GM21825 (cell line): Measurements from ENCODE around the gene FEM1C.

ENCODE experiments used
- ATAC-seq: cut with Tn5 transposase; IDR thresholded peaks from one replicate; pipeline ENCODE4 v1.9.1; 2021; ENCODE audit warnings: mild to moderate bottlenecking, moderate library complexity; ENCODE audit not compliant: unreplicated experiment

Gene FEM1C

GRCh38 chr5:115557667-115558387 is 13.3 kb upstream of the FEM1C start:
- no peak for ATAC-seq

GRCh38 chr5:115556276-115556675 is 11.7 kb upstream of the FEM1C start:
- no peak for ATAC-seq

- ATAC-seq: no peak
Observed at GRCh38 chr5:115555084-115555633, 10.6 kb upstream of the FEM1C start.

GRCh38 chr5:115553082-115553481 is 8.5 kb upstream of the FEM1C start:
- ATAC-seq: no peak

GRCh38 chr5:115551415-115551814 is 6.8 kb upstream of the FEM1C start:
- no peak for ATAC-seq

- no peak for ATAC-seq
Observed at GRCh38 chr5:115549154-115549553, 4.6 kb upstream of the FEM1C start.

GRCh38 chr5:115548683-115549082 is 4.1 kb upstream of the FEM1C start:
- ATAC-seq: no peak

GRCh38 chr5:115545351-115545882 is 842 bp upstream of the FEM1C start:
- ATAC-seq: no peak

- peak; percentile 14 for ATAC-seq
Observed at GRCh38 chr5:115544043-115544435, 536 bp downstream of the FEM1C start.

- peak; percentile 33 for ATAC-seq
Observed at GRCh38 chr5:115543365-115544042, 1.1 kb downstream of the FEM1C start.

GRCh38 chr5:115542651-115543364 is 1.8 kb downstream of the FEM1C start:
- ATAC-seq: no peak

- no peak for ATAC-seq
Observed at GRCh38 chr5:115542086-115542485, 2.5 kb downstream of the FEM1C start.

- no peak for ATAC-seq
Observed at GRCh38 chr5:115541611-115542010, 3.0 kb downstream of the FEM1C start.

GRCh38 chr5:115535479-115536035 is 9.0 kb downstream of the FEM1C start:
- no peak for ATAC-seq

- no peak for ATAC-seq
Observed at GRCh38 chr5:115532517-115532916, 12.1 kb downstream of the FEM1C start.

GRCh38 chr5:115531787-115532367 is 12.7 kb downstream of the FEM1C start:
- no peak for ATAC-seq

GRCh38 chr5:115531380-115531779 is 13.2 kb downstream of the FEM1C start:
- ATAC-seq: no peak

GRCh38 chr5:115530426-115530825 is 14.1 kb downstream of the FEM1C start:
- no peak for ATAC-seq

- no peak for ATAC-seq
Observed at GRCh38 chr5:115526604-115527003, 18.0 kb downstream of the FEM1C start.

GRCh38 chr5:115524199-115524847 is 20.3 kb downstream of the FEM1C start:
- no peak for ATAC-seq
